ENCODE measurements around the gene C12orf42.

DNA sequence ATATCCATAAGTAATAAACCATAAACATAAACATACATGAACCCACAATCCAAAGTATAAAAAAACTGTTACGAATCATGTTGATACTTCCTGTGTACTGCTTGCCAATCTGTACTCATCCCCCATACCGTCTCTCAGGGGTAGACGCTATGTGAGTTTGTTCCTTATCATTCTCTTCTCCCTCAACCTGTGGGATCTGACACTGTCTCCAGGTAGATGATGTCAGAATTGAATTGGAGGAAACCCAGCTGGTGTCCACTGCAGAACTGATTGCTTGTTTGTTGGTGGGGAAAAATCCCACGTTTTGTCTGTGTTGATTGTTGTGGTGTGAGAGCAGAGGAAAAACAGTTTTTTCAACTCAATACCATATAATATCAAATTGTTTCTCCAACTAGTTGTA lies 50.8 kb downstream of the C12orf42 start:
- TF ChIP-seq, protein P1, sequence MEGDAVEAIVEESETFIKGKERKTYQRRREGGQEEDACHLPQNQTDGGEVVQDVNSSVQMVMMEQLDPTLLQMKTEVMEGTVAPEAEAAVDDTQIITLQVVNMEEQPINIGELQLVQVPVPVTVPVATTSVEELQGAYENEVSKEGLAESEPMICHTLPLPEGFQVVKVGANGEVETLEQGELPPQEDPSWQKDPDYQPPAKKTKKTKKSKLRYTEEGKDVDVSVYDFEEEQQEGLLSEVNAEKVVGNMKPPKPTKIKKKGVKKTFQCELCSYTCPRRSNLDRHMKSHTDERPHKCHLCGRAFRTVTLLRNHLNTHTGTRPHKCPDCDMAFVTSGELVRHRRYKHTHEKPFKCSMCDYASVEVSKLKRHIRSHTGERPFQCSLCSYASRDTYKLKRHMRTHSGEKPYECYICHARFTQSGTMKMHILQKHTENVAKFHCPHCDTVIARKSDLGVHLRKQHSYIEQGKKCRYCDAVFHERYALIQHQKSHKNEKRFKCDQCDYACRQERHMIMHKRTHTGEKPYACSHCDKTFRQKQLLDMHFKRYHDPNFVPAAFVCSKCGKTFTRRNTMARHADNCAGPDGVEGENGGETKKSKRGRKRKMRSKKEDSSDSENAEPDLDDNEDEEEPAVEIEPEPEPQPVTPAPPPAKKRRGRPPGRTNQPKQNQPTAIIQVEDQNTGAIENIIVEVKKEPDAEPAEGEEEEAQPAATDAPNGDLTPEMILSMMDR (conservative IDR thresholded peaks at IDR 0.05; ENCODE audit: low read depth, low read length) = no peak
- TF ChIP-seq POLR2A (IDR thresholded peaks at IDR 0.05; ENCODE audit: low read depth, low read length) (no peak), SMC3 (IDR thresholded peaks at IDR 0.05; ENCODE audit: low read depth, low read length) (no peak), RFX5 (IDR thresholded peaks at IDR 0.05; ENCODE audit: low read depth, low read length) (no peak)

Measured in IMR-90 (cell line).